ENCODE data around the gene CLIP4. TPM values are rescaled to one million over a fixed set of nuclear protein-coding genes. Genes with fewer than 3 reads are reported as not detected.

CLIP4 gene
- total and polyA plus RNA-seq, 10 of the 15 experiments (the other 5 are each of a cell fraction or from before 2014, with no cell fraction given) = 5.5 to 34.9 (median 16.8) TPM

DNA sequence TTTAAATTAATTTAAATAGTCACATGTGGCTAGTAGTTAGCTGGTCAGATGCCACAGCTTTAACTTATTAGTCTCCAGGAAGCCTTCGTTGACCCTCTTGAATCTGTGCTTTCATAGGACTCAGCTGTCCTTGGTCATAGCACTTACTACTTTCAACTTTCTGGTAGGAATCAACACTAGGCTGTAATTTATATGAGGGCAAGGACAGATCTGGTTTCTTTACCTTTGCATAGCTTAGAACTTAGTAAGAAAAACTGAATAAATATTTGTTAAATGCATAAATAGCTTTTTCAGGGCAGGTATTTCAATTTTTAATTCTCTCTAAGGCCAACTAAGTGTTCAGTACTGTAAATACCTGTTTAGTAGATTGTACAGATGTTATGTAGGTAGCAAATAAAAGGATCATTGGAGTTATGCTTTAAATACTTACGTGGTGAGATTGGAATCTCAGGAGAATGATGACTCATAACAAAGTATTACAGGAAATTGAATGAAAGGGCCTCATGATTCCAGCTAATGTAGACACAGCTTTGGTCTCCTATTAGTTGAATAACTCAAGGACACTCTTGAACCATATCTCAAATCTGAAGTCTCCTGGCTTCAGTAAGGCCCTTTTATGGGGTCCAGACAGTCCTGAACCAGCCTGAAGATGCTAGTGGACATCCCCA lies 2.6 kb downstream of the CLIP4 start:
- WGBS (ENCODE audit: insufficient coverage, insufficient replicate concordance, low lambda C conversion rate, missing lambda C conversion rate) = 95% methylated on average over 2 of the region's 2 CpGs
- no peak for TF ChIP-seq KAT2A (conservative IDR thresholded peaks at IDR 0.05; ENCODE audit: control insufficient read depth, low read depth, low read length)
- no peak for TF ChIP-seq NFYA (IDR thresholded peaks at IDR 0.05; ENCODE audit: borderline replicate concordance, low read depth, low read length)
- no peak for TF ChIP-seq HDGF (IDR thresholded peaks at IDR 0.05)
- no peak for TF ChIP-seq SIN3A (IDR thresholded peaks at IDR 0.05; ENCODE audit: low read depth, low read length)
- TF ChIP-seq TCF3 (IDR thresholded peaks at IDR 0.05; ENCODE audit: borderline replicate concordance, insufficient read depth, low read depth, low read length) = no peak
- TF ChIP-seq YY1 (IDR thresholded peaks at IDR 0.05; ENCODE audit: low read depth, low read length) = no peak
- TF ChIP-seq STAT3 (IDR thresholded peaks at IDR 0.05; ENCODE audit: low read depth, low read length) = no peak
- TF ChIP-seq, protein P1, sequence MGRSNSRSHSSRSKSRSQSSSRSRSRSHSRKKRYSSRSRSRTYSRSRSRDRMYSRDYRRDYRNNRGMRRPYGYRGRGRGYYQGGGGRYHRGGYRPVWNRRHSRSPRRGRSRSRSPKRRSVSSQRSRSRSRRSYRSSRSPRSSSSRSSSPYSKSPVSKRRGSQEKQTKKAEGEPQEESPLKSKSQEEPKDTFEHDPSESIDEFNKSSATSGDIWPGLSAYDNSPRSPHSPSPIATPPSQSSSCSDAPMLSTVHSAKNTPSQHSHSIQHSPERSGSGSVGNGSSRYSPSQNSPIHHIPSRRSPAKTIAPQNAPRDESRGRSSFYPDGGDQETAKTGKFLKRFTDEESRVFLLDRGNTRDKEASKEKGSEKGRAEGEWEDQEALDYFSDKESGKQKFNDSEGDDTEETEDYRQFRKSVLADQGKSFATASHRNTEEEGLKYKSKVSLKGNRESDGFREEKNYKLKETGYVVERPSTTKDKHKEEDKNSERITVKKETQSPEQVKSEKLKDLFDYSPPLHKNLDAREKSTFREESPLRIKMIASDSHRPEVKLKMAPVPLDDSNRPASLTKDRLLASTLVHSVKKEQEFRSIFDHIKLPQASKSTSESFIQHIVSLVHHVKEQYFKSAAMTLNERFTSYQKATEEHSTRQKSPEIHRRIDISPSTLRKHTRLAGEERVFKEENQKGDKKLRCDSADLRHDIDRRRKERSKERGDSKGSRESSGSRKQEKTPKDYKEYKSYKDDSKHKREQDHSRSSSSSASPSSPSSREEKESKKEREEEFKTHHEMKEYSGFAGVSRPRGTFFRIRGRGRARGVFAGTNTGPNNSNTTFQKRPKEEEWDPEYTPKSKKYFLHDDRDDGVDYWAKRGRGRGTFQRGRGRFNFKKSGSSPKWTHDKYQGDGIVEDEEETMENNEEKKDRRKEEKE (IDR thresholded peaks at IDR 0.05) = no peak
- TF ChIP-seq POLR2AphosphoS5 (IDR thresholded peaks at IDR 0.05; ENCODE audit: low read length) = no peak
- TF ChIP-seq WRNIP1 (IDR thresholded peaks at IDR 0.05; ENCODE audit: borderline replicate concordance, low read depth, low read length) = no peak
- no peak for TF ChIP-seq ZSCAN29 (IDR thresholded peaks at IDR 0.05)
- no peak for TF ChIP-seq CHD2 (IDR thresholded peaks at IDR 0.05; ENCODE audit: borderline replicate concordance, low read depth, low read length)
- TF ChIP-seq STAT1 (conservative IDR thresholded peaks at IDR 0.05) = no peak
- TF ChIP-seq, protein P2, sequence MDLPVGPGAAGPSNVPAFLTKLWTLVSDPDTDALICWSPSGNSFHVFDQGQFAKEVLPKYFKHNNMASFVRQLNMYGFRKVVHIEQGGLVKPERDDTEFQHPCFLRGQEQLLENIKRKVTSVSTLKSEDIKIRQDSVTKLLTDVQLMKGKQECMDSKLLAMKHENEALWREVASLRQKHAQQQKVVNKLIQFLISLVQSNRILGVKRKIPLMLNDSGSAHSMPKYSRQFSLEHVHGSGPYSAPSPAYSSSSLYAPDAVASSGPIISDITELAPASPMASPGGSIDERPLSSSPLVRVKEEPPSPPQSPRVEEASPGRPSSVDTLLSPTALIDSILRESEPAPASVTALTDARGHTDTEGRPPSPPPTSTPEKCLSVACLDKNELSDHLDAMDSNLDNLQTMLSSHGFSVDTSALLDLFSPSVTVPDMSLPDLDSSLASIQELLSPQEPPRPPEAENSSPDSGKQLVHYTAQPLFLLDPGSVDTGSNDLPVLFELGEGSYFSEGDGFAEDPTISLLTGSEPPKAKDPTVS (IDR thresholded peaks at IDR 0.05; ENCODE audit: low read depth, low read length) = no peak
- TF ChIP-seq BCL11A (IDR thresholded peaks at IDR 0.05; ENCODE audit: low read depth, low read length) = no peak

More for the DNA sequence above, 2.6 kb downstream of the CLIP4 start:
- Histone ChIP-seq H3K4me3 (no peak overlapping the region), H3K36me3 (ENCODE audit: control insufficient read depth in 2 of 2, insufficient read depth in 2 of 2, low read length in 1 of 2) (no peaks in the 10 kb centered on the region), H3K9me3 (replicated peaks; ENCODE audit: control insufficient read depth, insufficient read depth, low read length) (no peaks in the 10 kb centered on the region), H3K27ac (ENCODE audit: control insufficient read depth, insufficient read depth) (no peak overlapping the region), H3K4me2 (ENCODE audit: control insufficient read depth, insufficient read depth) (peak overlapping the region; percentile 34; the same call in 1 of the 2 replicates), H3K9ac (ENCODE audit: control insufficient read depth, insufficient read depth, low read length) (no peak overlapping the region), H4K20me1 (ENCODE audit: control insufficient read depth, insufficient read depth) (no peaks in the 10 kb centered on the region), H3K79me2 (ENCODE audit: control insufficient read depth, insufficient read depth, low read length) (peaks cover 20% of the 10 kb centered on the region), H2AFZ (ENCODE audit: control insufficient read depth, low read depth, low read length) (no peak overlapping the region), H3K27me3 (replicated peaks in 1 of 2; ENCODE audit: control insufficient read depth in 2 of 2, insufficient read depth in 2 of 2, low read length in 1 of 2) (no peaks in the 10 kb centered on the region), H3K4me1 (ENCODE audit: control insufficient read depth, insufficient read depth, low read length) (peaks cover 28% of the 10 kb centered on the region)
- no peak for DNase-seq (ENCODE audit: low read depth, low spot score)
- in situ Hi-C loops (cut with MboI) (no loop called here), intact Hi-C loops (cut with micrococcal nuclease; ENCODE audit: unreplicated experiment) (loop anchor here (5.0 kb wide), 1 partner anchor 80 kb away; no protein-coding TSS in a partner anchor)
- BruUV-seq (replicated peaks) = no TSS peak
- no peak for ATAC-seq
- no peak for FAIRE-seq
- POLR2A ChIA-PET = interaction anchor here (1.2 to 2.5 kb wide), 2 partner anchors 12 to 64 kb away, joined by 4 to 21 read pairs; no protein-coding TSS in a partner anchor
- RAD21 ChIA-PET (ENCODE audit: unreplicated experiment) = interaction anchor here (1.1 to 4.6 kb wide), 4 partner anchors 11 to 34 kb away, joined by 3 to 31 read pairs (median 6); no protein-coding TSS in a partner anchor
- SMC1A ChIA-PET (ENCODE audit: uncharacterized antibody, unreplicated experiment) = interaction anchor here (0.7 to 6.7 kb wide), 9 partner anchors 11 to 1596 kb away, joined by 3 to 73 read pairs (median 5); no protein-coding TSS in a partner anchor
- CTCF ChIA-PET = interaction anchor here (1.5 to 5.9 kb wide), 2 partner anchors 9 to 12 kb away, joined by 4 to 39 read pairs; no protein-coding TSS in a partner anchor

Measured in GM12878 (cell line).